ENCODE results near the gene PLBD2.

Gene PLBD2

GRCh38 chr12:113422030-113422885, 63.9 kb downstream of the PLBD2 start, which contains the start of gene SDSL:
Gene SDSL (plus strand): TSS chr12:113422380. CDS start chr12:113427983, 5,603 bp downstream.
- FAIRE-seq: no peak

GRCh38 chr12:113422886-113423669, 64.7 kb downstream of the PLBD2 start:
- FAIRE-seq: no peak

GRCh38 chr12:113424456-113424855, 66.1 kb downstream of the PLBD2 start:
- no peak for FAIRE-seq

- no peak for FAIRE-seq
Observed at GRCh38 chr12:113424915-113425823, 66.8 kb downstream of the PLBD2 start.

GRCh38 chr12:113425960-113426453, 67.6 kb downstream of the PLBD2 start:
- no peak for FAIRE-seq

- no peak for FAIRE-seq
Observed at GRCh38 chr12:113427882-113428281, 69.5 kb downstream of the PLBD2 start.

GRCh38 chr12:113428482-113428881, 70.1 kb downstream of the PLBD2 start:
- FAIRE-seq: no peak

- FAIRE-seq: no peak
Observed at GRCh38 chr12:113432986-113433385, 74.6 kb downstream of the PLBD2 start.

GRCh38 chr12:113435367-113435766, 77.0 kb downstream of the PLBD2 start:
- FAIRE-seq: no peak

- no peak for FAIRE-seq
Observed at GRCh38 chr12:113436586-113436985, 78.2 kb downstream of the PLBD2 start.

- FAIRE-seq: no peak
Observed at GRCh38 chr12:113436993-113437728, 78.8 kb downstream of the PLBD2 start.

- no peak for FAIRE-seq
Observed at GRCh38 chr12:113437729-113438100, 79.3 kb downstream of the PLBD2 start.

- no peak for FAIRE-seq
Observed at GRCh38 chr12:113438523-113439300, 80.3 kb downstream of the PLBD2 start.

- no peak for FAIRE-seq
Observed at GRCh38 chr12:113439301-113439597, 80.9 kb downstream of the PLBD2 start.

GRCh38 chr12:113439606-113440030, 81.2 kb downstream of the PLBD2 start:
- no peak for FAIRE-seq

- FAIRE-seq: no peak
Observed at GRCh38 chr12:113440336-113440735, 81.9 kb downstream of the PLBD2 start.
